GM12878 (cell line): ENCODE data around the gene SMURF1. TPM values are rescaled to one million over a fixed set of nuclear protein-coding genes. Genes with fewer than 3 reads are reported as not detected.

ENCODE experiments used
- ATAC-seq: fragments of 200-7000 bp; cut with Tn5 transposase; 3 replicates; pipeline ENCODE4 v1.9.1; 2020; ENCODE audit warnings: mild to moderate bottlenecking, moderate library complexity
- BruUV-seq: library from RNA; stranded (reverse); fragments of 400-500 nt; replicated peaks from 2 replicates; lab custom pipeline; 2021; lab: Mats Ljungman, UMichigan
- CTCF ChIA-PET: fragments of 300-600 bp; sonication (Branson Sonifier 250); formaldehyde crosslinking; extraction: SDS; loops from one replicate; lab custom pipeline; 2021; ENCODE audit warnings: inconsistent platforms; lab: Yijun Ruan, JAX
- POLR2A ChIA-PET: fragments of 350-600 bp; formaldehyde crosslinking; extraction: SDS; loops from one replicate; lab custom pipeline; 2021; ENCODE audit warnings: inconsistent platforms; lab: Charles Lee
- RAD21 ChIA-PET: fragments of 300-600 bp; sonication (Branson Sonifier 250); formaldehyde crosslinking; loops from one replicate; lab custom pipeline; 2023; ENCODE audit warnings: antibody characterized with exemption; ENCODE audit not compliant: unreplicated experiment; lab: Charles Lee
- SMC1A ChIA-PET: fragments of 300-600 bp; sonication (Branson Sonifier 250); formaldehyde crosslinking; loops from one replicate; lab custom pipeline; 2023; ENCODE audit not compliant: unreplicated experiment, uncharacterized antibody; lab: Charles Lee
- DNase-seq: peaks from one replicate; pipeline ENCODE4 v3.0.0-alpha.2; 2011; ENCODE audit warnings: low read depth, low spot score
- FAIRE-seq: peaks from 3 replicates; lab custom pipeline; 2011; peaks lifted over from hg19 to GRCh38; lab: Jason Lieb, UNC
- H2AFZ ChIP-seq: 2 replicates; pipeline ENCODE4 v1.6.0; 2011; ENCODE audit warnings: low read depth, low read length, control low read depth; ENCODE audit not compliant: control insufficient read depth
- H3K27ac ChIP-seq: 2 replicates; pipeline ENCODE4 v1.5.1; 2011; ENCODE audit warnings: control low read depth; ENCODE audit not compliant: control insufficient read depth, insufficient read depth
- H3K27me3 ChIP-seq, 2 experiments: replicated peaks in 1 of 2; 2 replicates each; pipeline versions ENCODE4 v1.6.0 to v1.6.1; 2011; ENCODE audit warnings: low read length in 1 of 2; ENCODE audit not compliant: control insufficient read depth in 2 of 2, insufficient read depth in 2 of 2
- H3K36me3 ChIP-seq, 2 experiments: 2 replicates each; pipeline ENCODE4 v1.5.1; 2011; ENCODE audit warnings: low read length in 1 of 2; ENCODE audit not compliant: control insufficient read depth in 2 of 2, insufficient read depth in 2 of 2
- H3K4me1 ChIP-seq: 2 replicates; pipeline ENCODE4 v1.6.1; 2011; ENCODE audit warnings: mild to moderate bottlenecking, low read length, moderate library complexity, mixed read lengths; ENCODE audit not compliant: control insufficient read depth, insufficient read depth
- H3K4me2 ChIP-seq: 2 replicates; pipeline ENCODE4 v1.6.0; 2011; ENCODE audit warnings: control low read depth; ENCODE audit not compliant: control insufficient read depth, insufficient read depth
- H3K4me3 ChIP-seq: fragments of 200-600 bp; sonication (generic); 2 replicates; pipeline ENCODE4 v1.5.1; 2016
- H3K79me2 ChIP-seq: 2 replicates; pipeline ENCODE4 v1.6.0; 2011; ENCODE audit warnings: low read length; ENCODE audit not compliant: control insufficient read depth, insufficient read depth
- H3K9ac ChIP-seq: 2 replicates; pipeline ENCODE4 v1.8.0; 2011; ENCODE audit warnings: low read length, control low read depth, mixed read lengths; ENCODE audit not compliant: control insufficient read depth, insufficient read depth
- H3K9me3 ChIP-seq: replicated peaks from 3 replicates; pipeline ENCODE4 v1.5.1; 2011; ENCODE audit warnings: mild to moderate bottlenecking, low read length; ENCODE audit not compliant: control insufficient read depth, insufficient read depth
- H4K20me1 ChIP-seq: 2 replicates; pipeline ENCODE4 v1.6.0; 2011; ENCODE audit not compliant: control insufficient read depth, insufficient read depth
- BMI1 ChIP-seq: fragments of 450-650 bp; IDR thresholded peaks from 2 replicates; pipeline ENCODE4 v1.6.1; 2016; ENCODE audit warnings: mild to moderate bottlenecking, moderate library complexity, borderline replicate concordance
- CBX5 ChIP-seq: sonication (generic); IDR thresholded peaks from 2 replicates; pipeline ENCODE4 v1.6.1; 2016; ENCODE audit warnings: low read depth, moderate library complexity, mild to moderate bottlenecking, inconsistent platforms
- CEBPB ChIP-seq, 2 experiments: fragments of 150-350 bp in 1 of 2; IDR thresholded peaks; 2 replicates each; pipeline ENCODE4 v1.6.1; 2012 to 2014; ENCODE audit warnings: low read depth in 2 of 2, low read length in 2 of 2, borderline replicate concordance in 1 of 2, inconsistent platforms in 1 of 2
- EP300 ChIP-seq, 2 experiments: fragments of 150-350 bp in 1 of 2; IDR thresholded peaks; 2 replicates each; pipeline ENCODE4 v1.6.1; 2011 to 2012; ENCODE audit warnings: low read depth in 2 of 2, low read length in 2 of 2, borderline replicate concordance in 1 of 2, improper control_type of control experiment in 1 of 2, inconsistent platforms in 1 of 2; ENCODE audit not compliant: control insufficient read depth in 1 of 2
- HDAC2 ChIP-seq: fragments of 200-600 bp; sonication (generic); IDR thresholded peaks from 2 replicates; pipeline ENCODE4 v1.6.1; 2017
- IRF3 ChIP-seq: fragments of 450-650 bp; IDR thresholded peaks from 2 replicates; pipeline ENCODE4 v1.6.1; 2014; ENCODE audit warnings: mild to moderate bottlenecking
- STAT1 ChIP-seq: fragments of 450-650 bp; conservative IDR thresholded peaks from 2 replicates; pipeline ENCODE4 v1.6.1; 2014; ENCODE audit warnings: antibody characterized with exemption, mild to moderate bottlenecking
- WGBS: methylation state at CpG from one replicate; pipeline ENCODE4 v1.1.6; 2016; ENCODE audit warnings: low lambda C conversion rate; ENCODE audit not compliant: insufficient replicate concordance, insufficient coverage; ENCODE audit errors: missing lambda C conversion rate; 5-methylcytosine and 5-hydroxymethylcytosine counted together
- in situ Hi-C: fragments of 300-500 bp; cut with MboI; formaldehyde crosslinking; loops from 9 replicates; pipeline ENCODE4 v1.14.3; 2018; ENCODE audit warnings: mixed read lengths
- intact Hi-C: fragments of 100-400 bp; cut with micrococcal nuclease; formaldehyde crosslinking; loops from one replicate; pipeline ENCODE4 v1.14.2; 2022; ENCODE audit not compliant: unreplicated experiment
- polyA plus RNA-seq, 11 experiments: library from polyadenylated mRNA; depleted of rRNA in 4 of 11; unstranded in 6 of 11; stranded (reverse) in 5 of 11; fragments of >200 nt; fragmentation: Nextera tagmentation in 4 of 11; fragmentation: Illumina TruSeq in 1 of 11; extraction: Ambion mirVana in 4 of 11; extraction: Trizol in 1 of 11; gene quantifications; 1 replicate in 1 of 11; 2 replicates in 10 of 11; pipeline versions ENCODE4 v1.2.1 to v1.2.3, GENCODE V29; 2011 to 2016; ENCODE audit warnings: inconsistent platforms in 2 of 11, missing spikeins in 2 of 11, low read depth in 1 of 11
- total RNA-seq, 4 experiments: library from RNA; depleted of rRNA in 3 of 4; stranded (reverse); fragments of >200 nt in 3 of 4; fragmentation: Illumina TruSeq in 1 of 4; extraction: Trizol in 1 of 4; gene quantifications; 2 replicates each; pipeline versions ENCODE4 v1.2.1 to v1.2.3, GENCODE V29; 2013 to 2021
- TF ChIP-seq, protein P1 (sequence below): fragments of 450-650 bp; IDR thresholded peaks from 2 replicates; pipeline ENCODE4 v1.6.1; 2017; ENCODE audit warnings: mild to moderate bottlenecking, moderate library complexity
- TF ChIP-seq, protein P2 (sequence below): fragments of 450-650 bp; IDR thresholded peaks from 2 replicates; pipeline ENCODE4 v1.6.1; 2018; ENCODE audit warnings: borderline replicate concordance, mild to moderate bottlenecking; ENCODE audit not compliant: partially characterized antibody

Gene SMURF1
- total and polyA plus RNA-seq, 10 of the 15 experiments (the other 5 are each of a cell fraction or from before 2014, with no cell fraction given) = 0.76 to 14.0 (median 7.9) TPM

DNA sequence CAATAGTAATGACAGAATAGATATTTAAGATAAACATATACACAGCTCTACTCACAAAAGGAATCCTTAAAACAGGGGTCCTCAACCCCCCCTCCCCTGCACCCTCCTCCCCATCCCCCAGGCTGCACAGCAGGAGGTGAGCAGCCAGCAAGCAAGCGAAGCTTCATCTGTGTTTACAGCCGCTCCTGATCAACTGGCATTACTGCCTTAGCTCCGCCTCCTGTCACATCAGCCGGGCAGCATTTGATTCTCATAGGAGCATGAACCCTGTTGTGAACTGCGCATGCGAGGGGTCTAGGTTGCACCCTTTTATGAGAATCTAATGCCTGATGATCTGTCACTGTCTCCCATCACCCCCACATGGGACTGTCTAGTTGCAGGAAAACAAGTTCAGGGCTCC lies 65.5 kb downstream of the SMURF1 start:
- in situ Hi-C loops = no loop called here
- no peak overlapping the region for H2AFZ ChIP-seq
- H3K9ac ChIP-seq = no peak overlapping the region
- FAIRE-seq = no peak
- BruUV-seq = no TSS peak
- RAD21 ChIA-PET = no interaction called here
- H3K79me2 ChIP-seq = no peaks in the 10 kb centered on the region; the same call in 1 of the 2 replicates
- ATAC-seq = no peak
- POLR2A ChIA-PET = interaction anchor here (0.6 kb wide), 1 partner anchor 246 kb away, joined by 3 read pairs; no protein-coding TSS in a partner anchor
- no peak for TF ChIP-seq STAT1
- TF ChIP-seq IRF3 = no peak
- TF ChIP-seq, protein P1, sequence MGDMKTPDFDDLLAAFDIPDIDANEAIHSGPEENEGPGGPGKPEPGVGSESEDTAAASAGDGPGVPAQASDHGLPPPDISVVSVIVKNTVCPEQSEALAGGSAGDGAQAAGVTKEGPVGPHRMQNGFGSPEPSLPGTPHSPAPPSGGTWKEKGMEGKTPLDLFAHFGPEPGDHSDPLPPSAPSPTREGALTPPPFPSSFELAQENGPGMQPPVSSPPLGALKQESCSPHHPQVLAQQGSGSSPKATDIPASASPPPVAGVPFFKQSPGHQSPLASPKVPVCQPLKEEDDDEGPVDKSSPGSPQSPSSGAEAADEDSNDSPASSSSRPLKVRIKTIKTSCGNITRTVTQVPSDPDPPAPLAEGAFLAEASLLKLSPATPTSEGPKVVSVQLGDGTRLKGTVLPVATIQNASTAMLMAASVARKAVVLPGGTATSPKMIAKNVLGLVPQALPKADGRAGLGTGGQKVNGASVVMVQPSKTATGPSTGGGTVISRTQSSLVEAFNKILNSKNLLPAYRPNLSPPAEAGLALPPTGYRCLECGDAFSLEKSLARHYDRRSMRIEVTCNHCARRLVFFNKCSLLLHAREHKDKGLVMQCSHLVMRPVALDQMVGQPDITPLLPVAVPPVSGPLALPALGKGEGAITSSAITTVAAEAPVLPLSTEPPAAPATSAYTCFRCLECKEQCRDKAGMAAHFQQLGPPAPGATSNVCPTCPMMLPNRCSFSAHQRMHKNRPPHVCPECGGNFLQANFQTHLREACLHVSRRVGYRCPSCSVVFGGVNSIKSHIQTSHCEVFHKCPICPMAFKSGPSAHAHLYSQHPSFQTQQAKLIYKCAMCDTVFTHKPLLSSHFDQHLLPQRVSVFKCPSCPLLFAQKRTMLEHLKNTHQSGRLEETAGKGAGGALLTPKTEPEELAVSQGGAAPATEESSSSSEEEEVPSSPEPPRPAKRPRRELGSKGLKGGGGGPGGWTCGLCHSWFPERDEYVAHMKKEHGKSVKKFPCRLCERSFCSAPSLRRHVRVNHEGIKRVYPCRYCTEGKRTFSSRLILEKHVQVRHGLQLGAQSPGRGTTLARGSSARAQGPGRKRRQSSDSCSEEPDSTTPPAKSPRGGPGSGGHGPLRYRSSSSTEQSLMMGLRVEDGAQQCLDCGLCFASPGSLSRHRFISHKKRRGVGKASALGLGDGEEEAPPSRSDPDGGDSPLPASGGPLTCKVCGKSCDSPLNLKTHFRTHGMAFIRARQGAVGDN = no peak
- TF ChIP-seq, protein P2, sequence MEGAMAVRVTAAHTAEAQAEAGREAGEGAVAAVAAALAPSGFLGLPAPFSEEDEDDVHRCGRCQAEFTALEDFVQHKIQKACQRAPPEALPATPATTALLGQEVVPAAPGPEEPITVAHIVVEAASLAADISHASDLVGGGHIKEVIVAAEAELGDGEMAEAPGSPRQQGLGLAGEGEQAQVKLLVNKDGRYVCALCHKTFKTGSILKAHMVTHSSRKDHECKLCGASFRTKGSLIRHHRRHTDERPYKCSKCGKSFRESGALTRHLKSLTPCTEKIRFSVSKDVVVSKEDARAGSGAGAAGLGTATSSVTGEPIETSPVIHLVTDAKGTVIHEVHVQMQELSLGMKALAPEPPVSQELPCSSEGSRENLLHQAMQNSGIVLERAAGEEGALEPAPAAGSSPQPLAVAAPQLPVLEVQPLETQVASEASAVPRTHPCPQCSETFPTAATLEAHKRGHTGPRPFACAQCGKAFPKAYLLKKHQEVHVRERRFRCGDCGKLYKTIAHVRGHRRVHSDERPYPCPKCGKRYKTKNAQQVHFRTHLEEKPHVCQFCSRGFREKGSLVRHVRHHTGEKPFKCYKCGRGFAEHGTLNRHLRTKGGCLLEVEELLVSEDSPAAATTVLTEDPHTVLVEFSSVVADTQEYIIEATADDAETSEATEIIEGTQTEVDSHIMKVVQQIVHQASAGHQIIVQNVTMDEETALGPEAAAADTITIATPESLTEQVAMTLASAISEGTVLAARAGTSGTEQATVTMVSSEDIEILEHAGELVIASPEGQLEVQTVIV = no peak
- no peak for TF ChIP-seq HDAC2
- TF ChIP-seq CEBPB (IDR thresholded peaks at IDR 0.05; ENCODE audit: borderline replicate concordance in 1 of 2, low read depth in 2 of 2, low read length in 2 of 2) = no peak
- no peak for TF ChIP-seq CBX5
- no peak for TF ChIP-seq EP300 (IDR thresholded peaks at IDR 0.05; ENCODE audit: borderline replicate concordance in 1 of 2, control insufficient read depth in 1 of 2, low read depth in 2 of 2, low read length in 2 of 2)
- TF ChIP-seq BMI1 = no peak
- TF ChIP-seq, all 136 proteins: peak for 0
- DNase-seq = no peak
- Histone ChIP-seq H3K9me3 (no peaks in the 10 kb centered on the region), H3K36me3 (no peaks in the 10 kb centered on the region), H4K20me1 (no peaks in the 10 kb centered on the region), H3K4me1 (no peaks in the 10 kb centered on the region), H3K27me3 (no peaks in the 10 kb centered on the region), H3K4me3 (no peak overlapping the region), H3K27ac (no peak overlapping the region), H3K4me2 (no peak overlapping the region)
- intact Hi-C loops = no loop called here
- CTCF ChIA-PET = interaction anchor here (0.9 to 1.7 kb wide), 2 partner anchors 8 to 13 kb away, joined by 3 read pairs; no protein-coding TSS in a partner anchor
- SMC1A ChIA-PET = interaction anchor here (0.6 kb wide), 1 partner anchor 23 kb away, joined by 3 read pairs; no protein-coding TSS in a partner anchor
- 94% methylated on average over 6 of the region's 6 CpGs for WGBS
